Astrocyte (in vitro differentiated cells and primary cell): ENCODE data around the gene ISCA1.

Experiments used
- CTCF ChIP-seq: IDR thresholded peaks from 2 replicates; pipeline ENCODE4 v1.5.1; 2011; ENCODE audit warnings: low read depth, mild to moderate bottlenecking, inconsistent platforms, low read length, moderate library complexity; ENCODE audit not compliant: insufficient read depth
- EZH2 ChIP-seq: IDR thresholded peaks from 2 replicates; pipeline ENCODE4 v1.6.1; 2012; ENCODE audit warnings: mild to moderate bottlenecking, low read length, inconsistent platforms; ENCODE audit not compliant: insufficient read depth

DNA sequence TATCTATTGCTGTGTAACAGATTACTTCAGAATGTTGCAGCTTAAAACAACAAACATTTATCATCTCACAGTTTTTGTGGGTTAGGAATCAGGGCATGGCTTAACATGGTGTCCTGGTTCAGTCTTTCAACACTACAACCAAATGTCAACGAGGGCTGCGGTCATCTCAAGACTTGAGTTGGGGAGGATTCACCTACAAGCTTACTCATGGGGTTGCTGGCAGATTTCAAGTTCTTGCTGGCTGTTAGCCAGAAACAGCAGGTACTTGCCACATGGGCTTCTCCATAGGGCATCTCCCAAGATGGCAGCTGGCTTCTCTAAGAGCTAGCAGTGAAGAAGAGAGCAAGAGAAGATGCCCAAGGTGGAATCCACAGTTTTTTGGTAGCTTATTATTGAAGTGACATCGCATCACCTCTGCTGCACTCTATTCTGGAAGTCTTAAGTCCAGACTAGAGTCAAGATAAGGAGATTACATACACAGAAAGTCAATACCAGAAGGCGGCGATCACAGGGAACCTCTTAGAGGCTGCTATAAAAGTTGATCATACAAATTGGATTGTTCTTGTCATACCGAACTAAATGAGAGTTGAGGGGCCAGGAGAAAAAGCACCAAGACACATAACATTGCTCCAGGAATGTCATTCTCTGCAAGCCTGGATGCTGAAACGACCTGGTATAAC is 65.1 kb downstream of the ISCA1 start:
- TF ChIP-seq CTCF (no peak), EZH2 (no peak)
